CD14-positive monocyte (primary cell): ENCODE data around the gene TECTB. TPM values are rescaled to one million over a fixed set of nuclear protein-coding genes. Genes with fewer than 3 reads are reported as not detected.
A peak's percentile ranks its signal among the peaks of the same experiment; 100 is the strongest.

ENCODE experiments used
- DNase-seq, 3 donors: peaks; one replicate each; pipeline ENCODE4 v3.0.0-alpha.2; 2011 to 2022
- H2AFZ ChIP-seq: 2 replicates; pipeline ENCODE4 v1.6.0; 2012; ENCODE audit warnings: mild to moderate bottlenecking, low read depth, low read length, inconsistent platforms; ENCODE audit not compliant: insufficient read depth, poor library complexity, severe bottlenecking
- H3K27ac ChIP-seq, 2 donors: 1 replicate in 1 of 2; 2 replicates in 1 of 2; pipeline ENCODE4 v1.5.1; 2012 to 2013; ENCODE audit warnings: low read length in 2 of 2, control low read depth in 1 of 2, inconsistent platforms in 1 of 2, low read depth in 1 of 2, mild to moderate bottlenecking in 1 of 2
- H3K27me3 ChIP-seq, 2 donors: one replicate each; pipeline versions ENCODE4 v1.6.0 to v1.6.1; 2011 to 2013; ENCODE audit warnings: low read length in 2 of 2; ENCODE audit not compliant: control insufficient read depth in 2 of 2, insufficient read depth in 2 of 2
- H3K36me3 ChIP-seq, 2 donors: replicated peaks in 1 of 2; 1 replicate in 1 of 2; 2 replicates in 1 of 2; pipeline versions ENCODE4 v1.5.1 to v1.6.1; 2012 to 2013; ENCODE audit warnings: low read length in 2 of 2, control low read depth in 1 of 2, inconsistent platforms in 1 of 2, mild to moderate bottlenecking in 1 of 2; ENCODE audit not compliant: insufficient read depth in 2 of 2, control insufficient read depth in 1 of 2
- H3K4me1 ChIP-seq, 2 donors: 1 replicate in 1 of 2; 2 replicates in 1 of 2; pipeline versions ENCODE4 v1.5.1 to v1.6.1; 2012 to 2013; ENCODE audit warnings: low read length in 2 of 2, control low read depth in 1 of 2, inconsistent platforms in 1 of 2, mild to moderate bottlenecking in 1 of 2, moderate library complexity in 1 of 2; ENCODE audit not compliant: insufficient read depth in 2 of 2, control insufficient read depth in 1 of 2
- H3K4me2 ChIP-seq: replicated peaks from 2 replicates; pipeline ENCODE3; 2012; ENCODE audit warnings: low read length, moderate library complexity, mild to moderate bottlenecking; ENCODE audit not compliant: poor library complexity, severe bottlenecking; ENCODE audit errors: extremely low read depth
- H3K4me3 ChIP-seq, 3 experiments: fragments of 200-600 bp in 1 of 3; sonication (generic) in 1 of 3; replicated peaks in 1 of 3; 1 replicate in 2 of 3; 2 replicates in 1 of 3; pipeline ENCODE4 v1.5.1; 2011 to 2013; ENCODE audit warnings: low read length in 3 of 3, mild to moderate bottlenecking in 3 of 3, control low read depth in 2 of 3, low read depth in 2 of 3, inconsistent platforms in 1 of 3, moderate library complexity in 1 of 3
- H3K79me2 ChIP-seq: 2 replicates; pipeline ENCODE4 v1.6.0; 2012; ENCODE audit warnings: mild to moderate bottlenecking, control low read depth, inconsistent platforms, low read length, moderate library complexity; ENCODE audit not compliant: insufficient read depth
- H3K9ac ChIP-seq: 2 replicates; pipeline ENCODE4 v1.6.0; 2017; ENCODE audit warnings: low read length, mild to moderate bottlenecking; ENCODE audit not compliant: insufficient read depth, poor library complexity, severe bottlenecking
- H3K9me3 ChIP-seq, 2 donors: replicated peaks in 1 of 2; 1 replicate in 1 of 2; 2 replicates in 1 of 2; pipeline versions ENCODE4 v1.5.1 to v1.6.1; 2012 to 2013; ENCODE audit warnings: low read length in 2 of 2, control low read depth in 1 of 2; ENCODE audit not compliant: control insufficient read depth in 1 of 2, insufficient read depth in 1 of 2
- H4K20me1 ChIP-seq: 2 replicates; pipeline ENCODE4 v1.6.0; 2012; ENCODE audit warnings: mild to moderate bottlenecking, low read length, control low read depth, moderate library complexity; ENCODE audit not compliant: insufficient read depth
- H3K27ac Mint-ChIP-seq, 7 donors: one replicate each; pipeline ENCODE4 v1.8.0; 2020; ENCODE audit warnings: mild to moderate bottlenecking in 7 of 7, mixed read lengths in 7 of 7, moderate library complexity in 6 of 7, inconsistent platforms in 2 of 7
- H3K27me3 Mint-ChIP-seq, 3 donors: one replicate each; pipeline ENCODE4 v1.8.0; 2021 to 2022; ENCODE audit warnings: low read depth in 3 of 3, mild to moderate bottlenecking in 3 of 3, mixed read lengths in 3 of 3, moderate library complexity in 3 of 3, inconsistent platforms in 1 of 3
- H3K36me3 Mint-ChIP-seq, 2 donors: one replicate each; pipeline ENCODE4 v1.8.0; 2020; ENCODE audit warnings: mixed read lengths in 2 of 2, inconsistent platforms in 1 of 2, mild to moderate bottlenecking in 1 of 2
- H3K4me1 Mint-ChIP-seq: one replicate; pipeline ENCODE4 v1.8.0; 2020; ENCODE audit warnings: mild to moderate bottlenecking, mixed read lengths
- H3K4me3 Mint-ChIP-seq, 2 donors: one replicate each; pipeline ENCODE4 v1.8.0; 2020; ENCODE audit warnings: mild to moderate bottlenecking in 2 of 2, mixed read lengths in 2 of 2, moderate library complexity in 1 of 2
- H3K9me3 Mint-ChIP-seq, 7 donors: one replicate each; pipeline ENCODE4 v1.8.0; 2020 to 2022; ENCODE audit warnings: mixed read lengths in 7 of 7, mild to moderate bottlenecking in 6 of 7, moderate library complexity in 6 of 7, inconsistent platforms in 2 of 7
- WGBS: methylation state at CpG from one replicate; pipeline ENCODE4 v1.1.5; 2013; ENCODE audit warnings: missing lambda C conversion rate; ENCODE audit not compliant: insufficient coverage; 5-methylcytosine and 5-hydroxymethylcytosine counted together
- intact Hi-C, 2 donors: fragments of 100-400 bp; cut with micrococcal nuclease; formaldehyde crosslinking; loops; one replicate each; pipeline versions ENCODE4 v1.15.0 to v1.15.1; 2023
- polyA plus RNA-seq, 3 donors: library from polyadenylated mRNA; depleted of rRNA in 1 of 3; unstranded in 2 of 3; stranded (reverse) in 1 of 3; fragments of 300-500 nt in 2 of 3; fragments of >200 nt in 1 of 3; fragmentation: Illumina TruSeq in 2 of 3; gene quantifications; 1 replicate in 2 of 3; 2 replicates in 1 of 3; pipeline ENCODE4 v1.2.3, GENCODE V29; 2012 to 2021
- TF ChIP-seq, protein P1 (sequence below): fragments of 200-600 bp; IDR thresholded peaks from one replicate; pipeline ENCODE4 v1.8.0; 2022; ENCODE audit warnings: antibody characterized with exemption, mild to moderate bottlenecking

The TECTB gene
- polyA plus RNA-seq, 3 donors, result not detected

DNA sequence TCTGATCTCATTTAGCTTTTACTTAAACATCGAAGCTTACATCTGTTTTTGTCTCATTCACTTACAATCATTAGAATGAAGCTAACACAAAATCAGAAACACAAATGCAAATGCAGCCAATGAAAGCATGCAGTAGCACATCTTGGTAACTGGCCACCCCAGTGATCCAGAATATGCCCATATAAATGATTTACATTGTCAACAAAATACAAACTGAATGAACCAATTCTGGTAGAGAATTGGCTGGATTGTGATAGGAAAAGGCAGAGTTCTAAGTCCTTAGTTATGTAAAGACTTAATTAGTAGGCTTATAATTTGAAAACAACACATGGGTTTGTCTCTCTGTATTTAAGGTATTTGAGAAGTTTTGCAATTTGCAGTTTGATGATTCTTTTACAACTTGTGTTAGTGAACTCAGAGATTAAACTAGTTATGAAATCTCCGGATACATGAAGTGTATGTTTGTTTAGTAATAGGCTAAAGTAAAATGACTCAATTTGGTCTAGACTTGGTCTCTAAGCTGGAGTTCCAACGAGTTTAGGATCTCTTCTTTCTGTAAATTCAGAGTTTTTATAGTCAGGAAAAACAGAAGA is 21.2 kb downstream of the TECTB start:
- H3K36me3 Mint-ChIP-seq, result no peaks in the 10 kb centered on the region
- 100% methylated on average over 1 of the region's 3 CpGs for WGBS

DNA sequence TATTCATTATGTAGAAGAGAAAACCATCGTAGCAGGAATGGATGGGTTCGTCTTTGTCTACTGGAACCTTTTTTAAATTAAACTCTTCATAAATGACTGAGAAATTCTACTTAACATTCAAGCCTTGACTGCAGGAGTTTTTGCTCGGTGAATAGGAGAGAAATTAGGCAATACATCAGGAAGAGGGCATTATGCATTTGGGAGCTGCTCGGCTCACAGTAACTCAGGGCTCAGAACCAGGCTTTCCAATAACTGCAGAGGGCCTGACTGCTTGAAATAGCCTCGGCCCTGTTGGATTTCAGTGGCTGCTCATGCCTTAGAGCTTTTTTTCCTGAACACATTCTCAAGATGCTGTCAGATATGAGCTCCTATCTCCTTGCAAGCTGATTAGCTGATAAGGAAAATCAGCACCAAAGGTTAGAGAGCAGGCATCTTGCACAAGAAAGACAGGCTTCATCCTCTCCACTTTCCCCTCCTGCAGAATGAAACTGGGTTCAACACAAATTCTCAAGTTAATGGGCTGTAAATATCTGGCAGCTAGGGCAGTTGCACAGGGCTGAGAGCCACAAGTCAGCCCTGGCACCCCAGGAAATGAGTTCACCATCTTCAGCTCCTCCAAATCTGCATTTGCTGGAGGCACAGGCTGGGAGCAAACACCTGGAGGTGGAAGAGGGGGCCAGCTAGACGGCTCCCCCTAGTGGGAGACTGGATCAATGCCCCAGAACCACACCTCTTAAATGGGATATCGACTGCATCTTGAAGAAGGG is 24.3 kb downstream of the TECTB start:
- H3K9me3 ChIP-seq, result no peaks in the 10 kb centered on the region
- DNase-seq, result peak in 2 of 3 donors; percentile 5 to 17
- no peaks in the 10 kb centered on the region for H3K79me2 ChIP-seq
- intact Hi-C loops, result no loop called here
- H3K9ac ChIP-seq, result no peak overlapping the region
- H3K27me3 Mint-ChIP-seq, result peaks cover 5 to 38% (median 26%) of the 10 kb centered on the region in 3 donors
- H3K27ac ChIP-seq, result no peak overlapping the region
- H3K27me3 ChIP-seq, result peaks cover 3 to 10% of the 10 kb centered on the region in 2 donors
- no peaks in the 10 kb centered on the region for H4K20me1 ChIP-seq
- no peaks in the 10 kb centered on the region for H3K4me1 Mint-ChIP-seq
- TF ChIP-seq, protein P1, sequence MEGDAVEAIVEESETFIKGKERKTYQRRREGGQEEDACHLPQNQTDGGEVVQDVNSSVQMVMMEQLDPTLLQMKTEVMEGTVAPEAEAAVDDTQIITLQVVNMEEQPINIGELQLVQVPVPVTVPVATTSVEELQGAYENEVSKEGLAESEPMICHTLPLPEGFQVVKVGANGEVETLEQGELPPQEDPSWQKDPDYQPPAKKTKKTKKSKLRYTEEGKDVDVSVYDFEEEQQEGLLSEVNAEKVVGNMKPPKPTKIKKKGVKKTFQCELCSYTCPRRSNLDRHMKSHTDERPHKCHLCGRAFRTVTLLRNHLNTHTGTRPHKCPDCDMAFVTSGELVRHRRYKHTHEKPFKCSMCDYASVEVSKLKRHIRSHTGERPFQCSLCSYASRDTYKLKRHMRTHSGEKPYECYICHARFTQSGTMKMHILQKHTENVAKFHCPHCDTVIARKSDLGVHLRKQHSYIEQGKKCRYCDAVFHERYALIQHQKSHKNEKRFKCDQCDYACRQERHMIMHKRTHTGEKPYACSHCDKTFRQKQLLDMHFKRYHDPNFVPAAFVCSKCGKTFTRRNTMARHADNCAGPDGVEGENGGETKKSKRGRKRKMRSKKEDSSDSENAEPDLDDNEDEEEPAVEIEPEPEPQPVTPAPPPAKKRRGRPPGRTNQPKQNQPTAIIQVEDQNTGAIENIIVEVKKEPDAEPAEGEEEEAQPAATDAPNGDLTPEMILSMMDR, result peak; percentile 72
- no peaks in the 10 kb centered on the region for H3K9me3 Mint-ChIP-seq
- H3K4me3 Mint-ChIP-seq, result no peak overlapping the region
- H3K4me3 ChIP-seq, result no peak overlapping the region
- H2AFZ ChIP-seq, result no peak overlapping the region
- H3K27ac Mint-ChIP-seq, result peak overlapping the region in 1 of 7 donors; percentile 3
- no peak overlapping the region for H3K4me2 ChIP-seq
- no peaks in the 10 kb centered on the region for H3K36me3 ChIP-seq
- 84% methylated on average over 2 of the region's 7 CpGs for WGBS
- no peaks in the 10 kb centered on the region for H3K4me1 ChIP-seq
- no peaks in the 10 kb centered on the region for H3K36me3 Mint-ChIP-seq

More for the DNA sequence above, 21.2 kb downstream of the TECTB start:
- H3K27ac ChIP-seq, result no peak overlapping the region
- no peaks in the 10 kb centered on the region for H3K4me1 ChIP-seq
- Mint-ChIP-seq H3K4me1 (no peaks in the 10 kb centered on the region), H3K27ac (no peak overlapping the region), H3K9me3 (no peaks in the 10 kb centered on the region), H3K27me3 (peaks cover 13 to 39% (median 36%) of the 10 kb centered on the region in 3 donors), H3K4me3 (no peak overlapping the region)
- no peaks in the 10 kb centered on the region for H3K79me2 ChIP-seq
- TF ChIP-seq, protein P1, result no peak
- no peak for DNase-seq
- H3K36me3 ChIP-seq, result no peaks in the 10 kb centered on the region
- H3K27me3 ChIP-seq, result peaks cover 3 to 10% of the 10 kb centered on the region in 2 donors
- no peaks in the 10 kb centered on the region for H4K20me1 ChIP-seq
- no peak overlapping the region for H3K4me3 ChIP-seq
- H3K9ac ChIP-seq, result no peak overlapping the region
- no peaks in the 10 kb centered on the region for H3K9me3 ChIP-seq
- intact Hi-C loops, result no loop called here
- H3K4me2 ChIP-seq, result no peak overlapping the region
- H2AFZ ChIP-seq, result no peak overlapping the region
